Right lobe of liver (tissue), 4 donors: ENCODE data around the gene EDRF1.

Source experiments
- CTCF ChIP-seq, 4 donors: fragments of 200-600 bp in 3 of 4; fragments of 450-650 bp in 1 of 4; IDR thresholded peaks; one replicate each; pipeline versions ENCODE4 v1.5.1 to v1.8.0; 2016 to 2022; ENCODE audit warnings: antibody characterized with exemption in 4 of 4, mild to moderate bottlenecking in 2 of 4
- POLR2A ChIP-seq: fragments of 450-650 bp; IDR thresholded peaks from one replicate; pipeline ENCODE4 v1.6.1; 2017; ENCODE audit warnings: antibody characterized with exemption, mild to moderate bottlenecking
- donor health status: DM: no; HTN: no; CAD: no.
- donor health status: DM: no; HTN: no; CAD: no.
- donor health status: DM: no; HTN: yes; CAD: no.

GRCh38 chr10:125768219-125768855 lies 48.8 kb downstream of the EDRF1 start:
- TF ChIP-seq POLR2A (no peak), CTCF (IDR thresholded peaks at IDR 0.05) (no peak)
